ENCODE measurements around the gene SLC30A7.
A peak's percentile ranks its signal among the peaks of the same experiment; 100 is the strongest.

GRCh38 chr1:100921110-100921706 is 25.3 kb downstream of the SLC30A7 start:
- peak; percentile 56 for TF ChIP-seq CTCF (IDR thresholded peaks at IDR 0.05; ENCODE audit: low read depth, low read length)
- no peak for TF ChIP-seq EZH2phosphoT487 (IDR thresholded peaks at IDR 0.05; ENCODE audit: low read depth)
